Testis (tissue), 3 donors: Measurements from ENCODE around the gene CHST8. TPM values are rescaled to one million over a fixed set of nuclear protein-coding genes. Genes with fewer than 3 reads are reported as not detected.

Experiments used
- DNase-seq: peaks from one replicate; pipeline ENCODE4 v3.0.0-alpha.2; 2019
- H3K27ac ChIP-seq, 2 donors: fragments of 200-600 bp; sonication (generic); one replicate each; pipeline ENCODE4 v1.5.1; 2019
- H3K27me3 ChIP-seq: fragments of 200-600 bp; sonication (generic); one replicate; pipeline ENCODE4 v1.5.1; 2019
- H3K36me3 ChIP-seq: fragments of 200-600 bp; sonication (generic); one replicate; pipeline ENCODE4 v1.5.1; 2017; ENCODE audit warnings: low read depth; ENCODE audit errors: missing control alignments
- H3K4me1 ChIP-seq: fragments of 200-600 bp; sonication (generic); one replicate; pipeline ENCODE4 v1.5.1; 2019
- H3K4me3 ChIP-seq, 2 donors: fragments of 200-600 bp; sonication (generic); one replicate each; pipeline ENCODE4 v1.5.1; 2017 to 2019
- H3K9me3 ChIP-seq: fragments of 200-600 bp; sonication (generic); one replicate; pipeline ENCODE4 v1.5.1; 2017
- POLR2A ChIP-seq: fragments of 450-650 bp; IDR thresholded peaks from one replicate; pipeline ENCODE4 v1.6.1; 2017; ENCODE audit warnings: antibody characterized with exemption, mild to moderate bottlenecking, moderate library complexity
- WGBS, 2 donors: methylation state at CpG; one replicate each; pipeline ENCODE4 v1.1.5; 2018; 5-methylcytosine and 5-hydroxymethylcytosine counted together
- intact Hi-C: fragments of 100-400 bp; cut with DNase I; formaldehyde crosslinking; loops from one replicate; pipeline ENCODE4 v1.15.1; 2023; ENCODE audit warnings: low total_unique reads
- polyA plus RNA-seq: library from polyadenylated mRNA; stranded (reverse); fragments of 350-450 nt; fragmentation: Illumina TruSeq; extraction: RNeasy Lipid Tissue Mini Kit (QIAGEN cat#74804); gene quantifications from one replicate; pipeline ENCODE4 v1.2.3, GENCODE V29; 2014; ENCODE audit warnings: low read depth, low replicate concordance; ENCODE audit not compliant: insufficient read depth
- total RNA-seq, 2 donors: library from RNA; depleted of rRNA; stranded (reverse); fragments of >200 nt; gene quantifications; one replicate each; pipeline ENCODE4 v1.2.3, GENCODE V29; 2016
- TF ChIP-seq, protein P1 (sequence below), 3 experiments: fragments of 450-650 bp in 2 of 3; fragments of 200-600 bp in 1 of 3; sonication (generic) in 1 of 3; IDR thresholded peaks; one replicate each; pipeline ENCODE4 v1.5.1; 2016 to 2019; ENCODE audit warnings: antibody characterized with exemption in 3 of 3, mild to moderate bottlenecking in 2 of 3, moderate library complexity in 1 of 3

The CHST8 gene
- total and polyA plus RNA-seq, 3 donors from 2014 or later = 0.75 to 0.93 (median 0.79) TPM

DNA sequence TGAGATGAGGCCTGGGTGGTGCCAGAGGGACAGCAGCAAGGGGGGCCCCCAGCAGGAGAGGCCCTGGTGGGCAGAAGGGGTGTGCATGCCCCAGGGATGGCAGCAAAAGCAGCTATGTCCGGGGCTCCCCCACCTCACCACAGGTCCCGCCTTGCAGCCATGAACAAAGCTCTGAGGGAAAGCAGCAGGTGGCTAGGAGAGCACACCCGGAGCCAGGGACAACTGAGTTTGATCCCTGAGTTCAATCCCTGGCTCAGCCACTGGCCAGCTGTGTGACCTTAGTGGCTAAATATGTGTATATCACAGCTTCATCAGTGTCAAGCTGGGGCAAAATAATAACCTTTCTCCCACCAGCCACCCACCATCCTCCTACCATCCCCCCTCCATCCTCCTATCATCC, 127.3 kb downstream of the CHST8 start:
- no peaks in the 10 kb centered on the region for H3K9me3 ChIP-seq
- no peak for DNase-seq
- intact Hi-C loops = no loop called here
- no peaks in the 10 kb centered on the region for H3K4me1 ChIP-seq
- TF ChIP-seq POLR2A = no peak
- WGBS, 2 donors = 78 to 81% methylated on average over 3 of the region's 3 CpGs
- H3K36me3 ChIP-seq = no peaks in the 10 kb centered on the region
- no peak overlapping the region for H3K27ac ChIP-seq
- no peaks in the 10 kb centered on the region for H3K27me3 ChIP-seq
- no peak overlapping the region for H3K4me3 ChIP-seq

DNA sequence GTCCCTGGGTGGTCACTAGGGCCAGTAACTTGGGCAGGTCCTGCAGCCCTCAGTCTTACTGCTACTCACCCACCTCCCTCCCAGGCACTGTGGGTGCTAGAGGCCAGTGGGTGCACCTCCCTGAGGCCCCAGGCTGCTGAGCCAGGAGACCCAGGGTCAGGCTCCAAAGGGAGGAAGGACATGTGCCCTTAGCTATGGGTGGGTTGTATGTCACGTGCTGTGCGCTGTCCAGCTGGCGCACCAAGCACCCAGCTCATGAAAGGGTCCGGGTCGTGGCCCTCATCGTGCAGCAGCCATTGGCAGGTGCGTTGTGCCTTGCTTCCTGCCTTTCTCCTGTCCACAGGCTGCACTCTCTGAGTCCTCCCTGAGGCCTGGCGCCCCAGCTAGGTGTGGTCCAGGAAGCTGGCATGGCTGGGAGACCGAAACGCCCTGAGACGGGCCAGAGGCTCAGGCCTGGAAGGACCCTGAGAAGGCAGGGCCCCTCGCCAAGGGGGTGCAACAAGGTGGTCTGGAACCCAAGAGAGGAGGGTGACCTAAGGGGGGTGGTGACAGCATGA, 127.9 kb downstream of the CHST8 start:
- WGBS, 2 donors = 86% methylated on average over 12 of the region's 12 CpGs; no CpG with 5 or more reads in 1 of the 2 donors
- intact Hi-C loops = no loop called here
- Histone ChIP-seq H3K4me1 (no peaks in the 10 kb centered on the region), H3K27me3 (no peaks in the 10 kb centered on the region), H3K9me3 (no peaks in the 10 kb centered on the region), H3K36me3 (no peaks in the 10 kb centered on the region), H3K27ac (no peak overlapping the region), H3K4me3 (no peak overlapping the region)
- DNase-seq = no peak
- TF ChIP-seq, protein P1, sequence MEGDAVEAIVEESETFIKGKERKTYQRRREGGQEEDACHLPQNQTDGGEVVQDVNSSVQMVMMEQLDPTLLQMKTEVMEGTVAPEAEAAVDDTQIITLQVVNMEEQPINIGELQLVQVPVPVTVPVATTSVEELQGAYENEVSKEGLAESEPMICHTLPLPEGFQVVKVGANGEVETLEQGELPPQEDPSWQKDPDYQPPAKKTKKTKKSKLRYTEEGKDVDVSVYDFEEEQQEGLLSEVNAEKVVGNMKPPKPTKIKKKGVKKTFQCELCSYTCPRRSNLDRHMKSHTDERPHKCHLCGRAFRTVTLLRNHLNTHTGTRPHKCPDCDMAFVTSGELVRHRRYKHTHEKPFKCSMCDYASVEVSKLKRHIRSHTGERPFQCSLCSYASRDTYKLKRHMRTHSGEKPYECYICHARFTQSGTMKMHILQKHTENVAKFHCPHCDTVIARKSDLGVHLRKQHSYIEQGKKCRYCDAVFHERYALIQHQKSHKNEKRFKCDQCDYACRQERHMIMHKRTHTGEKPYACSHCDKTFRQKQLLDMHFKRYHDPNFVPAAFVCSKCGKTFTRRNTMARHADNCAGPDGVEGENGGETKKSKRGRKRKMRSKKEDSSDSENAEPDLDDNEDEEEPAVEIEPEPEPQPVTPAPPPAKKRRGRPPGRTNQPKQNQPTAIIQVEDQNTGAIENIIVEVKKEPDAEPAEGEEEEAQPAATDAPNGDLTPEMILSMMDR (IDR thresholded peaks at IDR 0.05) = no peak
- TF ChIP-seq POLR2A = no peak

DNA sequence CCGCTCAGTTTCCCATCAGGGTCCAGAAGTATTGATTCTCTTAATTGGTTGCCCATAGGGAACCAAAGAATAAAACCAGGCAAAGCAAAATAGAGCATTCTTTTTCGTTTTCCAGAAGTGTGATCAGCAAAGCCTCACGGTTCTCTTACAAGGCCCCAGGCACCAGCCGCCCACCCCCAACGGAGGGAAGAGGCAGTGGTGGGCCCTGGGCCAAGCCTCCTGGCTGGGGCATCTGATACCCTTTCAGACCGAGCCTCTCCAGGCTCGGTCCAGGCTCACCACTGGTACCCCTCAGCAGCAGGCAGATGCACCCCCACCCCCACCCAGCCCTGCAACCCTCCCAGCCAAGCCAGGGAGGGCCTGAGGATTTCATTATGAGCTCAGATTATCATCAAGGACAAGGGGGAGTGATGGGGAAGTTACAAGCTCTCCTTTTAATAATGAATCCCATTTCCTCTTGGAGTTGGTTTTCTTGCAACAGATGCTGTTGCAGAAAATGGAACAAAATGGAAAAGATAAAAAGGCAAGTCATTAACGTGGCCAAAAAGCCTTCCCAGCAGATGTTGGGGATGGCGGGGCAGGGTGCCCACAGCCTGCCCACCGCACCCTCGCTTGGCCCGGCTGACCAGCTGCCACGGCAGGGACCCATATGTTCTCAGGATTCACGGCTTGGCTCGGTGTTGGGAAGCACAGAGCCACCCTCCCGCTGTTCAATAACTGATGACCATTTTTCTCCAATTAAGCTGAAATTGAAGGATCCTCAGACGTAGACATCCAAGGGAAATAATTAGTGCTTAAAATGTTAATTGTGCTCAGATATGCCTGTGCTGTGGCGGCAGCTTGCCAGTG, 129.1 kb downstream of the CHST8 start:
- H3K4me1 ChIP-seq = no peaks in the 10 kb centered on the region
- no peak for TF ChIP-seq POLR2A
- TF ChIP-seq, protein P1 (IDR thresholded peaks at IDR 0.05) = no peak
- H3K9me3 ChIP-seq = no peaks in the 10 kb centered on the region
- no peak overlapping the region for H3K27ac ChIP-seq
- no peak overlapping the region for H3K4me3 ChIP-seq
- DNase-seq = no peak
- no peaks in the 10 kb centered on the region for H3K27me3 ChIP-seq
- WGBS, 2 donors = 51 to 66% methylated on average over 18 of the region's 18 CpGs
- no peaks in the 10 kb centered on the region for H3K36me3 ChIP-seq
- intact Hi-C loops = no loop called here

DNA sequence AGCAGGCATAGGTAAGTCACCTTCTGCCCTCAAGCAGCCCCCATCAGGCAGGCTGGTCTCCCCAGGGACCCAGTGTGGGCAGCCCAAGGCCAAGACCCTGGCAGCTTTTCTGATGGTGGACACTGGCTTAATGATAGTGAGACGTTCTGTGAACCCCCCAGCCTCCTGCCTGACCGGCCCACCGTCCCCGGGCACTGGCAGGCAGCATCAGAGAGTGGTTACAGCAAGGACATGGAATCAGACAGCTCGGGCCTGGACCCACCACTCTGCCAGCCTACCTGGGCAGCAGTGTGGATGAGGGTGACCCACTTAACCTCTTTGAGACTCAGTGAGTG, 129.7 kb downstream of the CHST8 start:
- DNase-seq = no peak
- Histone ChIP-seq H3K4me1 (no peaks in the 10 kb centered on the region), H3K4me3 (no peak overlapping the region), H3K27me3 (no peaks in the 10 kb centered on the region), H3K9me3 (no peaks in the 10 kb centered on the region), H3K27ac (no peak overlapping the region), H3K36me3 (no peaks in the 10 kb centered on the region)
- TF ChIP-seq, protein P1 (IDR thresholded peaks at IDR 0.05) = no peak
- no peak for TF ChIP-seq POLR2A
- intact Hi-C loops = no loop called here
- WGBS, 2 donors = 71 to 75% methylated on average over 5 of the region's 5 CpGs

DNA sequence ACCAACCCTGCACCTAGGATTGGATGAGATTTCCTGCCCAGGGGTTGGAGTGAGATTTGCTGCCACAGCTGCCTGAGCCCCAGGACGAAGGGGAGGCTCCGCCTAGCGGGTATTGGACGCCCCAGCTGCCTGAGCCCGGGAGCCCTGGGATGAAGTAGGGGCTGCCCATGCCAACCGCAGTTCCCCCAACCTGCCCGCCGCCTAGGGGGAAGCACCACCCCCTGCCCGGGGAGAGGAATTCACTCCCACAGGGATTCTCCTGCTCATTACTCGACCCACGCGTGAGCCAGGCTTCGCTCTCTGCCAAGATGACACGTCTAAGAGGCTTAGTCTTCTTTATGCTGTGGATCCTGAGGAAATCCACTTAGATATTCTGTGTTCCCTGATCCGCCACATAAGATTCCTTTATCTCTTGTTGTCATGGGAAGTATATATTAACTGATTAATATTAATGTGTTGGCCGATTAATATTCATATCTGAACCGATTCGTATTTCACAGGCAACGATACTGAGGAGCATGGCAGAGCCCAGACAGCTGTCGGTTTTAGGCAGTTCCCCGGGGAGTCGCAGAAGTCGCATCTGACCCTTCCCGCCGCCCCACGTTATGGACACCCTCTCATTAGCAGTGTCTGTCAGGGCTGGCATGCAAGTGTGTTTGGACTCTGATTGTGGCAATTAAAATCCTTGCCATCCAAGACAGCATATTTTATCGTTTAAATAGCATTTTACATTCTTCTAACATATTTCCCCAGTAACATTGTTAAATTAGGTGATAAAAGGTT, 130.5 kb downstream of the CHST8 start:
- H3K36me3 ChIP-seq = no peaks in the 10 kb centered on the region
- no peaks in the 10 kb centered on the region for H3K4me1 ChIP-seq
- WGBS, 2 donors = 48 to 53% methylated on average over 22 to 27 of the region's 27 CpGs
- no peak for DNase-seq
- no peaks in the 10 kb centered on the region for H3K9me3 ChIP-seq
- no peaks in the 10 kb centered on the region for H3K27me3 ChIP-seq
- TF ChIP-seq, protein P1 (IDR thresholded peaks at IDR 0.05) = no peak
- no peak for TF ChIP-seq POLR2A
- no peak overlapping the region for H3K27ac ChIP-seq
- no peak overlapping the region for H3K4me3 ChIP-seq
- intact Hi-C loops = no loop called here
